GM18907 (cell line): Measurements from ENCODE around the gene ALG8.
"Not testable (repeated sequence)": the region's sequence is repeated elsewhere in the genome, so short reads cannot be mapped to it uniquely, and the experiment has no call there.

Source experiments
- ATAC-seq: cut with Tn5 transposase; IDR thresholded peaks from one replicate; pipeline ENCODE4 v1.9.1; 2021; ENCODE audit warnings: mild to moderate bottlenecking, moderate library complexity; ENCODE audit not compliant: unreplicated experiment

The ALG8 gene

DNA sequence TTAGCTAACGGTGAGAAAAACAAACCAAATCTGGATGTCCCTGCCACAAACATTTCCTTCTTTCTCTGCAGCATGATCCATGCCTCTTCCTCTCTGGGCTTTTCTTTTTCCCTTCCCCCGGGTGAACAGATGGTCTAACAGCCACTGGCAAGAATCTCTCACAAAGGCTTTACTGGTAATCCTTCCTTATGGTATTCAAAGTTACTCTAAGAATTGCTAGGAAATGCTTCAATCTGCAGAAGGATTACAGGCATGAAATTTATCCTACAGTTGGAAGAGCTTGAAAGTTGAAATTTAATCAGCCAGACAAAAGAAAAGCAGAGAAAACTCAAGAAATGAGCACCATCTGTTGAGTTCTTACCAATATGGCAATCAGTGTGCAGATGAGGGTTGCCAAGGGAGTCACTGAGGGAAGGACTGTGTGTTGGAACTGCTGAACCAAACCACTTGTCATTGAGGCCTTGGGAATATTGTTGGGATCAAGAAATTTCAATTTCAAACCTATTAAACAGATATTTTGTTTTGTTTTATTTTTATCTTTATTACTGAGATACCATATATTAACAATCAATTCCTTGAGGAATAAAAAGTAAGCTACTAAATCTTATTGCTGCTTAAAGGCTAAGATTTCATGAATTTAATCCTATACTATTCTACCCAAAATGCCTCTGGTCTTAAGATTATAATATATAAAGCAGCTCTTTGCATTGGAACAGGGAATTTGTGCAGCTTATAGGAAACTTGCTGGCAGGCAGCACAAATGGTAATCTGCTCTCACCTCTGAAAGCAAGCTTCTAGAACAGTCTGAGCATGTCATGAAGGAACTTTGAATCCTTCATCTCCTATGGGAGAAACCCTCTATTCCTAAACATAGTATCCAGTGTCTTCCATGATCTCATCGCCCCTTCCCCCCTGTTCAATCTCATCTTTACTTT, 30.1 kb downstream of the ALG8 start:
- ATAC-seq: no peak

DNA sequence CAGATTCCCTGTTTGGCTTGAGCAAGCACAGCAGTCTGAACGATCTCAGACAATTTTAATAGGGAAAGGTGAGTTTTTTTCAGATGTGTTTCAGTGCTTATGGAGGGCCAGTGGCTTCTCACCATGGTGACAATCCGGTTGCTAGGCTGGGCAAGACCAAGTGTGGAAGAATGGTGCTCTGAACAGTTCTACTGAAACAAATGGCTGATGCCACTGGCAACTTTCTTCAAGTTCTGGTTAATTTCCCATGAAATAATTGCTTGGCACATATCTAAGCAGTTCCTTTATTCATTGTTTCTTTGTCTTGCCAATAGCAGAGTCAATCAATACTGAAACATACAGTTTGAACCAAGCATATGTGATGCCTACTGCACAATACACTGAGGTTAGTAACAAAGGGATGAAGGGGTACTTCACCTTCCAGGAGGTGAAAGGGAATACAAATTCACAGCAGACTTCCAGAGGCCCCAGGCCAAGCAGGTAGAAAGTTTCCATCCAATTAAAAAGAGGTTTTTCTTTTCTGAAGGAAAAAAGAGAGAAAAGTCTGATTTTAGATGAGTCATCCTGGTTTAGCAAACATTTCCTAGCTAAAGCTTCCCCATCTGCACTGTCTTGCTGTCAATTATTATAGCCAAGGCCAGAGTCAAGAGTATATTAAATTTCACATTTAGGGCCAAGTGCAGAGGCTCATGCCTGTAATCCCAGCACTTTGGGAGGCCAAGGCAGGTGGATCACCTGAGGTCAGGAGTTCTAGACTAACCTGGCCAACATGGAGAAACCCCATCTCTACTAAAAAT, 38.6 kb downstream of the ALG8 start:
- no peak for ATAC-seq

DNA sequence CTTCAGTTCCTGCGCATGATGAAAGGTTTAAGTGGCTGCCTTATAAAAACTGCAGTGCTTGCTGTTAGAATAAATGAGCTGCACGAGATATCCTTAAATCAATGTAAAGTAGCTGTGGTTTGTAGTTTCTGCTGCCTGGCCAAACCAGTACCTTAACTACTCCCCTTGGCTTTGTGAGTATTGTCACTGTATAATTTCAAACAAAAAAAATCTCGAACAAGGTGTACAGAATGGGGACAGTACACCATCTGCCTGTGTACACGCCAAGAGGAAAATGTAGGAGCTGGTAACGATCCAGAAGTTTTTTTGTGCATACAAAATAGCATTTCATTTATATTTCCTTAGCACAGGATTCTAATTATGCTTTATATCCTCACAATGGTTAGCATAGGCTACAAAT, 39.2 kb downstream of the ALG8 start:
- no peak for ATAC-seq

DNA sequence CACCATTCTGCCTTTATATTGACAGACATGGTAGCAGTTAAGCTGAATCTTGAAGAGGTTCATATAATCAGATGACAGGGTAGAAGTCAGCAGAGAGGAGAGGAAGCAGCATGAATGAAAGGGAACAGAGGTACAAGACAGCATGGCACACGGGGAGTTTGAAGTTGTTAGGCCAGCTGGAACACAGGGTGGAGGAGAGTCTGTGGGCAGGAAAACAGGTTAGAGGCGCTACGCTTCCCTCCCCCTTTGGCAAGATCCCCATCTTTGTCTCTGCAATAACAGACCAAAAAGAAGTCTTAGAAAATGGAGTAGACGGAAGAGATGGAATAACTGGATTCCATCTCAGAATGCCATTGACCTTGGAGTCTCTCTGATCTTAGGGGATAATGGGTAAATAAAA, 39.8 kb downstream of the ALG8 start:
- ATAC-seq: no peak

DNA sequence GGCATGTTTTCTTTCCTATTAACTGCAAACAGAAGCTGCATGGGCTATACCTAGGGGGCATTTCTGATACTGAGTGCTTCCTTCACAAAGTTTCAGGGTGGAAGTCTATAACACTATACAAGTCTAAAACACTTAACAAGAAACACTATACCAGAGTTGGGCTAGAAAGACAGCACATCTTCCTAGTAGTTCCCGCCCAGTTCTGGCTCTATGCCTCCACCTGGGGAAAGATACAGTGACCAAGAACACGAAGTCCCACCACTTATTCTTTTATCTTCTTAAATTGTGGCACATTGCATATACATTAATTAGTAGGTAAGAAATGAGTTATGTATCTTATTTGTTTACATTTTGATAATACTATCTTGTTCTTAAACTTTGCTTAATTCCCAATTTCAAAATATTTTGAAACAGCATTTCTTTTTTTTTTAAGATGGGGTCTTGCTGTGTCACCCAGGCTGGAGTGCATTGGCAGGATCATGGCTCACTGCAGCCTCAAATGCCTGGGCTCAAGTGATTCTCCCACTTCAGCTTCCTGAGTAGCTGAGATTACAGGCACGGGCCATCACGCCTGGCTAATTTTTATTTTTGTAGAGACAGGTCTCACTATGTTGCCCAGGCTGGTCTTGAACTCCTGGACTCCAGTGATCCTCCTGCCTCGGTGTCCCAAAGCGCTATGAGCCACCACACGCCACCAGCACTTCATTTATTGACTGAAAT, 41.6 kb downstream of the ALG8 start:
- no peak for ATAC-seq

DNA sequence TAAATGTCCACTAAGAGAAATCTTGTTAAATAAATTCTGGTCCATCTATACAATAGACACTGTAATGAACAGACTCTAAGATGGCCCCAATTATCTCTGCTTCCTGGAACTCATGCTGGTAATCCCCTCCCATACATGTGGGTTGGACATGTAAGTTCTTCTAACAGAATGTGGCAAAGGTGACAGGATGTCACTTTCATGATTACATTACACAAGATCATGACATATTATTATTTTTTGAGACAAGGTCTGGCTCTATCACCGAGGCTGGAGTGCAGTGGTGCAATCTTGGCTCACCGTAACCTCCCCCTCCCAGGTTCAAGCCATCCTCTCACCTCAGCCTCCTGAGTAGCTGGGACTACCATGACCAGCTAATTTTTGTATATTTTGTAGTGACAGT, 45.2 kb downstream of the ALG8 start:
- ATAC-seq: no peak

DNA sequence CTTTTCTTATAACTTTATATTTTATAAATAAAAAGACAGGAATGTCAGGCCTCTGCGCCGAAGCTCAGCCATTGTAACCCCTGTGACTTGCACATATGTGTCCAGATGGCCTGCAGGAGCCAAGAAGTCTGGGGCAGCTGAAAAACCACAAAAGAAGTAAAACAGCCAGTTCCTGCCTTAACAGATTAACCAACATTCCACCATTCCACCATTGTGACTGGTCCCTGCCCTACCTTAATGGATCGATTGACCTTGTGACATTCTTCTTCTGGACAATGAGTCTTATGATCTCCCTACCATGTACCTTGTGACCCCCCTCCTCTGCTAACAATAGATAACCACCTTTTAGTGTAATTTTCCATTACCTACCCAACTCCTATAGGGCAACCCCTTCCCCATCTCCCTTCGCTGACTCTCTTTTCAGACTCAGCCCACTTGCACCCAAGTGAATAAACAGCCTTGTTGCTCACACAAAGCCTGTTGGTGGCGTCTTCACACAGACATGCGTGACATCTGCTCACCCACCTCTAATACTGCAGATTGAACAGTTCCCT, 52.8 kb downstream of the ALG8 start:
- ATAC-seq: not testable (repeated sequence)

DNA sequence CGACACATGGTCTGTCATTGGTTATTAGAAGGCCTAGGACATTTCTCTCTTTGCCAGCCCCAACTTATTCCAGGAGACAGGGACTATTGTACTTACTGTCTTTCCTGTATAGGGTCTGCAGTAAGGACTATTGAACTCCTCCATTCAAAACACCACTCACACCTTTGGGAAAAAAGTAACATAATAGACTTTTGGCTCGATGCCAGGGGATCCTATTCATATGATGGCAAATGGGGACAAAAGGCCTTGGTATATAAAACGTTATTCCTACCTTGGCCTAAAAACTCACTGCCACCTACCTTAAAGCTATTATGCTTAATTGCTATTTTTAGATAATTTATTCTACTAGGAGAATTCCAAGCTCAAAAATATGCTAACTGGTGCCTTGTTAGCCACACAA, 53.5 kb downstream of the ALG8 start:
- no peak for ATAC-seq

DNA sequence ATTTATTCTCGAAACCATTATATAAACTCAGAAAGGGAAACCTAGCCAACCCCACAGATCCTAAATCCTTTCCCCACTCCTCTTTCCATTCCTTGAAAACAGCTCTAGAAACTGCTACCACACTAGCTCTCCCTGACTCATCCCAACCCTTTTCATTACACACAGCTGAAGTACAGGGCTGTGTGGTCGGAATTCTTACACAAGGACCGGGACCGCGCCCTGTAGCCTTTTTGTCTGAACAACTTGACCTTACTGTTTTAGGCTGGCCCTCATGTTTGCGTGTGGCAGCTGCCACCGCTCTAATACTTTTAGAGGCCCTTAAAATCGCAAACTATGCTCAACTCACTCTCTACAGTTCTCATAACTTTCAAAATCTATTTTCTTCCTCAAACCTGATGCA, 54.9 kb downstream of the ALG8 start:
- not testable (repeated sequence) for ATAC-seq

DNA sequence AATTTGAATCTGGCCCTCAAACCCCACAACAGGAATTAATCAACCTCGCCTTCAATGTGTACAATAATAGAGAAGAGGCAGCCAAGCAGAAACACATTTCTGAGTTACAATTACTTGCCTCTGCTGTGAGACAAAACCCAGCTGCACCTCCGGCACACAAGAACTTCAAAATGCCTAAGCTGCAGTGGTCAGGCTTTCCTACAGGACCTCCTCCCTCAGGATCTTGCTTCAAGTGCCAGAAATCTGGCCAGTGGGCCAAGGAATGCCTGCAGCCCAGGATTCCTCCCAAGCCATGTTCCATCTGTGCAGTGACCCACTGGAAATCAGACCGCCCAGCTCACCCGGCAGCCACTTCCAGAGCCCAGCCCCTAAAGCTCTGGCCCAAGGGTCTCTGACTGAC, 56.4 kb downstream of the ALG8 start:
- no peak for ATAC-seq

DNA sequence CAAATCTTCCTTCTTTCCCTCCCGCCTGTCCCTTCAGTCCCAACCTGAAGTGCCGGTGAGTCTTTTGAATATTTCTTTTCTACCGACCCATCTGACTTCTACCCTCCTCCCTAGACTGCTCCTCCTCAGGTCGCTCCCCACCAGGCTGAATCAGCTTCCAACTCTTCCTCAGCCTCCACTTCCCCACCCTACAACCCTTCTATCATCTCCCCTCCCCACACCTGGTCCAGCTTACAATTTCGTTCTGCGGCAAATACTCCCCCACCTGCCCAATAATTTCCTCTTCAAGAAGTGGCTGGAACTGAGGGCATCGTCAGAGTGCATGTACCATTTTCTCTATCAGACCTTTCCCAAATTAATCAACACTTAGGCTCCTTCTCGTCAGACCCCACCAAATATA, 57.3 kb downstream of the ALG8 start:
- no peak for ATAC-seq

DNA sequence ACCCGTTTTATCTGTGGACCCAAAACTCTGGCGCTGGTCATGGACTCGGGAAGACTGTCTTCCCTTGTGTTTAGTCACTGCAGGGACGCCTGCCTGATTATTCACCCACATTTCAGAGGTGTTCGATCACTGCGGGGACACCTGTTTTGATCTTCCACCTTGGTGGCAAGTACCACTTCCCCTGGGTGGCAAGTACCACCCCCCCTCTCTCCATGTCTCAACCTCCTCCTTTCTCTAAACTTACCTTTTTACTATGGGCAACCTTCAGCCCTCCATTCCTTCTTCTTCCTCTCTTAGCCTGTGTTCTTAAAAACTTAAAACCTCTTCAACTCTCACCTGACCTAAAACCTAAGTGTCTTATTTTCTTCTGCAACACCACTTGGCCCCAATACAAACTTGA, 57.8 kb downstream of the ALG8 start:
- no peak for ATAC-seq

DNA sequence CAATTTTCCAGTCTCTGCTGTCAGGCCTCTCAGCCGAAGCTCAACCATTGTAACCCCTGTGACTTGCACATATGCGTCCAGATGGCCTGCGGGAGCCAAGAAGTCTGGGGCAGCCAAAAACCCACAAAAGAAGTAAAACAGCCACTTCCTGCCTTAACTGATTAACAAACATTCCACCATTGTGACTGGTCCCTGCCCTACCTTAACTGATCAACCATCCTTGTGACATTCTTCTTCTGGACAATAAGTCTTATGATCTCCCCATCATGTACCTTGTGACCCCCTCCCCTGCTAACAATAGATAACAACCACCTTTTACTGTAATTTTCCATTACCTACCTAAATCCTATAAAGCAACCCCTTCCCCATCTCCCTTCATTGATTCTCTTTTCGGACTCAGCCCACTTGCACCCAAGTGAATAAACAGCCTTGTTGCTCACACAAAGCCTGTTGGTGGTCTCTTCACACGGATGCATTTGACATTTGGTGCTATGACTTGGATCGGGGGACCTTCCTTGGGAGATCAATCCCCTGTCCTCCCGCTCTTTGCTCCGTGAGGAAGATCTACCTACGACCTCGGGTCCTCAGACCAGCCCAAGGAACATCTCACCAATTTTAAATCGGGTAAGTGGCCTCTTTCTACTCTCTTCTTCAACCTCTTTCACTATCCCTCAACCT, 58.5 kb downstream of the ALG8 start:
- ATAC-seq: no peak

DNA sequence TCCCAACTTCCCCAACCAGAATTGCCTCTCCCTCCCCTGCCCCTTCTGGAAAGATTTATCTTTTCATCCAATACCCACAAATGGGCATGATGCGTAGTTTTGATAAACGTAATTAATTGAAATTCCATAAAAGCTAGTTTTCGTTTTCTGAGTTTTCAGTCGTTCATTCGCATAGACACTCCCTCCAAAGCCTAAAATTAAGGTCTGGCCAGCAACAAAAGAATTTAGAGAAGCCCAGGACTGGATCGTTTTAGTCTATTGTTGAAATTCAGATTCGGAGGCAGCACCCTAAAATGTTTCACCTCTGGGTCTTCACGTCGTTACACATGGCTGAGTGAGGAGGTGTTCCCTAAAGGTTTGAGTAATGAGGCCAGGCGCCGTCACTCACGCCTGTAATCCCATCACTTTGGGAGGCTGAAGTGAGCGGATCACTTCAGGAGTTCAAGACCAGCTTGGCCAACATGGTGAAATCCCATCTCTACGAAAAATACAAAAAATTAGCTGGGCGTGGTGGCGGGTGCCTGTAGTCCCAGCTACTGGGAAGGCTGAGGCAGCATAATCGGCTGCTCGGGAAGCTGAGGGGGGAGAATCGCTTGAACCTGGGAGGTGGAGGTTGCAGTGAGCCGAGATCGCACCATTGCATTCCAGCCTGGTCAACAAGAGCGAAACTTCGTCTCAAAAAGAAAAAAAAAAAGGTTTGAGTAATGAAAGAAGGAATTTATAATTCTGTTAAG, 59.2 kb downstream of the ALG8 start:
- ATAC-seq: no peak

DNA sequence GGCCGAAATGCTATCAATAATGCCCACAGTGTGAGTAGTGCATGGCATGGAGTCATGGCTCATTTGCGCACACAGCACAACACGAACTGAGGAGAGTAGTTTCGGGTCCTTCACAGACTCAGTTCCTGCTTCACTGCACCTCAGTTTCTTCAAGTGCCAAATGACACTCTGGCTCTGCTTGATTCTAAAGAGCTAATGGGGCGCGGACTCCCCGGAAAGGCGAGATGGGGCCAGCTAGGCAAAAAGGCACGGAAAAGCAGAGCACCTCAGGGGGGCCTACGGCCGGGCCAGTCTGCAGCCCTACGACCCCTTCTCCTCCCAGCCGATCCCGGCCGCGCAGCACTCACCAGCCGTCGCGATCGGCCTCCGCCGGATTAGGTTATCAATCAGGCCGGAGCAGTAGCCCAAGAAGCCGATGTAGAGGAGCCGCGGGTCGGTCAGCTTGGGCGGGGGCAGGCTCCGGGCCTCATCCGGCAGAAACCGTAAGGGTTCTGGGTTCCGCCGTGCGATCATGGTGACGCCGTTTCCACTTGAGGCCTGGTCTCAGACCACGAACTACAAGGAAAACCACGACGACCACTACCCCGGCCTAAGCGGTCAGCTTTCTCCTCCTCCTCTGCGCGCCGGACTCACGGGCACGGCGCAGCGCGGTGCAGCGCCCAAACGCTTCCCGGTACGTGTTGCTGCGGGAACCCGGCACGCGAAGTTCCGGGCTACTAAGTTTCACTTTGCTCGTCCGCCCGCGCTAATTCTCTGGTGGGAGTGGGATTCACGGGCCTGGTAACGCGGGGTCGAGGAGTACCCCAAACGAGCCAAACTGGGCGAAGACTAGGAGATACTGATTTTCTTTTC, 60.0 kb downstream of the ALG8 start, which contains the start of gene NDUFC2:
Gene NDUFC2 (minus strand): TSS at position 631 of the 852 bp plus-strand sequence. CDS start 118 bp downstream, at position 513.
- ATAC-seq: peak; percentile 87

DNA sequence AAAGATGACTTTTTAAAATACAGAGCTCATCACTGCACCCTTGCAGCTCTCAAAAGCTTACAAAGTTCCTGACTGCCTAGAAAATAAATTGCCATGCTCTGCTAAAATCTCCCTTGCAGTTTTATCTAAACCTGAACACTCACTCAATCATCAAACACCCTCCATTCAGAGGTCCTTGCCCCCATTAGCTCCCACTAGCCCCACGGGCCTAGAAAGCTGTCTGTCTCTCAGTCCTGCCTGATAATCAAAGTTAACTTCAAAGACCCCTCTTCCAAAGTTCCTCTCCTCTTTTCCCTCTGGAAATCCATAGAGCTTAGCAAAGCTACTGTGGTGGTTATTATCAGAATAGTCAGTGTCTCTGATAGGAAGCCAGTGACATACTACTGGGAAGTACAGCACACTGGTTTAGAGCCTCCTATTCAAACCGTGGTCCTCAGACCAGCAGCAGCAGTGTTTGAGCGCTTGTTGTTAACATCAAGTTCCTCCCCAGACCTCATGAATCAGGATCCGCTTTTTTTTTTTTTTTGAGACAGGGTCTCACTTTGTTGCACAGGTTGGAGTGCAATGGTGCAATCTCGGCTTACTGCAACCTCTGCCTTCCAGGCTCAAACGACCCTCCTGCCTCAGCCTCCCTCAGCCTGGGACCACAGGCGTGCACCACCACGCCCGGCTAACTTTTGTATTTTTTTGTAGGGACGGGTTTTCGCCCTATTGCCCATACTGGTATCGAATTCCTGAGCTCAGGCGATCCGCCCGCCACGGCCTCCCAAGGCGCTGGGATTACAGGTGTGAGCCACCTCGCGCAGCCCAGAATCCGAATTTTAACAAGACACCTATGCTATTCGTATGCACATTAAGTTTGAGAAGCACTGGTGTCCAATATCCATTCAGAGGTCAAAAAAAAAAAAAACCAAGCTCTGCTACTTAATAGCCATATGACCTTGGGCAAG, 60.9 kb downstream of the ALG8 start:
- ATAC-seq: no peak

DNA sequence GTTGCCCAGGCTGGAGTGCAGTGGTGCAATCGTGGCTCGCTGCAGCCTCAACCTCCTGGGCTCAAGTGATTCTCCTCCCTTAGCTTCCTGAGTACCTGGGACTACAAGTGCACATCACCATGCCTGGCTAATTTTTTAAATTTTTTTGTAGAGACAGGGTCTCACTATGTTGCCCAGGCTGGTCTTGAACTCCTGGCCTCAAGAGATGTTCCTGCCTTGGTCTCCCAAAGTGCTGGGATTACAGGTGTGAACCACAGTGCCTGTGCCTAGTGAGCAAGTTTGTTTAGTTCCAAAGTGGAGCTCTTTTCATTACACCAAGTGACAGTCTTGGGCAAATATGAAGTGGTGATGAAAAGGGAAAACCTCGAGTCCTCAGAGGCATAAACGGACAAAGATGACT, 61.8 kb downstream of the ALG8 start:
- ATAC-seq: not testable (repeated sequence)
